GM23338 (cell line): Measurements from ENCODE around the gene TP73. TPM values are rescaled to one million over a fixed set of nuclear protein-coding genes. Genes with fewer than 3 reads are reported as not detected.

Source experiments
- CREB1 ChIP-seq: fragments of 250-450 bp; sonication (Bioruptor Pico); IDR thresholded peaks from 2 replicates; pipeline ENCODE4 v1.5.0; 2020; ENCODE audit warnings: low read depth, mild to moderate bottlenecking, moderate library complexity
- EZH2 ChIP-seq: fragments of 200-600 bp; sonication (generic); IDR thresholded peaks from one replicate; pipeline ENCODE4 v1.8.0; 2017; ENCODE audit warnings: antibody characterized with exemption, mild to moderate bottlenecking, low read depth; ENCODE audit not compliant: unreplicated experiment
- POLR2AphosphoS5 ChIP-seq: IDR thresholded peaks from 2 replicates; pipeline ENCODE4 v1.6.1; 2016; ENCODE audit warnings: antibody characterized with exemption, low read depth
- REST ChIP-seq: IDR thresholded peaks from one replicate; pipeline ENCODE4 v1.6.1; 2018; ENCODE audit warnings: antibody characterized with exemption; ENCODE audit not compliant: unreplicated experiment
- ZNF114 ChIP-seq: fragments of 250-450 bp; sonication (Bioruptor Pico); IDR thresholded peaks from 2 replicates; pipeline ENCODE4 v1.5.0; 2020; ENCODE audit warnings: mild to moderate bottlenecking, moderate library complexity
- ZNF331 ChIP-seq: fragments of 250-450 bp; sonication (Bioruptor Pico); IDR thresholded peaks from 2 replicates; pipeline ENCODE4 v1.5.0; 2020; ENCODE audit warnings: low read depth, mild to moderate bottlenecking, moderate library complexity
- ZNF462 ChIP-seq: fragments of 250-450 bp; sonication (Bioruptor Pico); IDR thresholded peaks from 2 replicates; pipeline ENCODE4 v1.5.0; 2020; ENCODE audit warnings: mild to moderate bottlenecking, moderate library complexity
- polyA plus RNA-seq: library from polyadenylated mRNA; unstranded; fragments of >200 nt; fragmentation: Nextera tagmentation; extraction: Ambion mirVana; gene quantifications from 2 replicates; pipeline ENCODE4 v1.2.1, GENCODE V29; 2016
- total RNA-seq: library from RNA; depleted of rRNA; stranded (reverse); fragments of >200 nt; shearing (Covaris generic); gene quantifications from 2 replicates; pipeline ENCODE4 v1.2.3, GENCODE V29; 2014

TP73 gene
- total and polyA plus RNA-seq, 2 experiments from 2014 or later = 1.4 to 3.4 TPM

GRCh38 chr1:3680488-3681230 lies 28.3 kb downstream of the TP73 start (continued):
- TF ChIP-seq ZNF462 (CRISPR knock-in tag) (no peak), POLR2AphosphoS5 (no peak), CREB1 (no peak), EZH2 (no peak), ZNF114 (no peak), REST (no peak), ZNF331 (CRISPR knock-in tag) (no peak)
